ENCODE results near the gene CAVIN1. TPM values are rescaled to one million over a fixed set of nuclear protein-coding genes. Genes with fewer than 3 reads are reported as not detected.

CAVIN1 gene
- total RNA-seq (100 to 1,000 TPM; 195 to 318 (median 253) TPM), polyA plus RNA-seq (100 to 1,000 TPM; 140 to 281 TPM)
- long read RNA-seq, donor 1, transcript CAVIN1-201 (2 exons, 3,828 nt) = major isoform, 160 of 427 reads
- long read RNA-seq, donor 1, partial matches to known transcripts = 0 of 427 reads
- long read RNA-seq, donor 1, other reads (novel, unspliced or antisense) = 267 of 427 reads
- long read RNA-seq, donor 2, transcript CAVIN1-201 (2 exons, 3,828 nt) = major isoform, 506 of 1,315 reads
- long read RNA-seq, donor 2, partial matches to known transcripts = 805 of 1,315 reads
- long read RNA-seq, donor 2, other reads (novel, unspliced or antisense) = 4 of 1,315 reads
- long read RNA-seq, donor 3, transcript CAVIN1-201 (2 exons, 3,828 nt) = major isoform, 203 of 447 reads
- long read RNA-seq, donor 3, partial matches to known transcripts = 0 of 447 reads
- long read RNA-seq, donor 3, other reads (novel, unspliced or antisense) = 244 of 447 reads

GRCh38 chr17:42422958-42423712, at the start of gene CAVIN1:
Gene CAVIN1, minus strand, starts transcription at chr17:42423256. Its CDS starts 159 bp downstream, at chr17:42423097.
- ATAC-seq (peak; percentile 90 to 96 (median 92)), DNase-seq (peak; percentile 99 to 100 (median 100))
- intact Hi-C loops (cut with DNase I) = loop anchor here in 9 of 10 donors (1.0 to 10.0 kb wide), 7 partner anchors 14 to 102 kb away; partner anchors contain the start of gene ATP6V0A1 (in 8 of the 9)
- TF ChIP-seq POLR2A (IDR thresholded peaks at IDR 0.05) = peak; percentile 77 to 97
- peak in 2 of 12 donors; percentile 13 to 22 for TF ChIP-seq CTCF (IDR thresholded peaks at IDR 0.05)
- H3K36me3 ChIP-seq = peaks cover 0 to 12% (median 2%) of the 10 kb centered on the region in 9 donors
- peaks cover 0 to 31% (median 0%) of the 10 kb centered on the region in 9 donors for H3K27me3 ChIP-seq
- whole genome bisulfite sequencing, 4 donors = 0 to 2% (median 1%) methylated on average over 21 to 58 of the region's 58 CpGs
- H3K4me1 ChIP-seq = peaks cover 6 to 54% (median 36%) of the 10 kb centered on the region in 12 donors
- H3K9me3 ChIP-seq = no peaks in the 10 kb centered on the region
- peak within 1 kb of the TSS; percentile 71 to 100 (median 92) for H3K4me3 ChIP-seq
- peak within 1 kb of the TSS; percentile 93 to 100 (median 99) for H3K27ac ChIP-seq

DNA sequence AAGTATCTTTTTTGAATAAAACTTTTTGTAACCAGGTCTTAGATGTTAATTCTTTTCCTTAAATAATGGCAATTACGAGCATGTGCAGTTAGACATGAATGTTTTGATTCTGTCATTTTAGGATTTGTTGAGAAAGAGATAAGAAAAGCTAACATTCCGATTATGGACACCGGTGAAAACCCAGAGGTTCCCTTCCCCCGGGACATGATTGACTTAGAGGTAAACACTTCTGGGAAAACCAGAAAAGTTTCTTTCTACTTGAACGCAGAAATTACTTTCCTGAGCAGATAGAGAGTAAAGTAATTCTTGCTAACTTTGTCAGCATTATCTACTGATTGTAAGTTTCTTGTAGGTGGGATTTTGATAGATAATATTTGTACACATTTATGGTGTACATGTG, 44.8 kb upstream of the CAVIN1 start:
- DNase-seq (no peak), ATAC-seq (no peak)
- H3K4me3 ChIP-seq = no peak overlapping the region
- intact Hi-C loops (cut with DNase I) = loop anchor here in 3 of 10 donors (5.0 to 10.0 kb wide), 3 partner anchors 39 to 47 kb away; no protein-coding TSS in a partner anchor
- WGBS, 4 donors = 73 to 82% (median 78%) methylated on average over 5 of the region's 5 CpGs
- peaks cover 0 to 17% (median 0%) of the 10 kb centered on the region in 12 donors for H3K4me1 ChIP-seq
- H3K36me3 ChIP-seq = peaks cover 0 to 100% (median 98%) of the 10 kb centered on the region in 9 donors
- H3K27ac ChIP-seq = no peak overlapping the region
- TF ChIP-seq CTCF (IDR thresholded peaks at IDR 0.05) (no peak), POLR2A (IDR thresholded peaks at IDR 0.05) (no peak)
- H3K27me3 ChIP-seq = no peaks in the 10 kb centered on the region
- H3K9me3 ChIP-seq = no peaks in the 10 kb centered on the region

GRCh38 chr17:42463976-42464400, 40.9 kb upstream of the CAVIN1 start:
- H3K4me3 ChIP-seq = no peak overlapping the region
- TF ChIP-seq CTCF (IDR thresholded peaks at IDR 0.05) (no peak), POLR2A (IDR thresholded peaks at IDR 0.05) (no peak)
- no peak for DNase-seq
- no peak for ATAC-seq
- no peaks in the 10 kb centered on the region for H3K9me3 ChIP-seq
- WGBS, 4 donors = 80 to 82% (median 82%) methylated on average over 4 of the region's 4 CpGs
- H3K36me3 ChIP-seq = peaks cover 0 to 85% (median 80%) of the 10 kb centered on the region in 9 donors
- peaks cover 0 to 31% (median 13%) of the 10 kb centered on the region in 12 donors for H3K4me1 ChIP-seq
- intact Hi-C loops (cut with DNase I) = loop anchor here in 2 of 10 donors (5.0 to 10.0 kb wide), 2 partner anchors 37 to 51 kb away; no protein-coding TSS in a partner anchor
- H3K27me3 ChIP-seq = no peaks in the 10 kb centered on the region
- no peak overlapping the region for H3K27ac ChIP-seq

All from heart left ventricle (tissue), 16 donors.